Uterus (tissue), 2 donors: ENCODE measurements around the gene FGD2.

Experiments
- CTCF ChIP-seq, 4 experiments: fragments of 200-600 bp in 2 of 4; fragments of 450-650 bp in 2 of 4; sonication (generic) in 2 of 4; IDR thresholded peaks; one replicate each; pipeline ENCODE4 v1.5.1; 2016 to 2019; ENCODE audit warnings: antibody characterized with exemption in 4 of 4, mild to moderate bottlenecking in 2 of 4, moderate library complexity in 1 of 4
- POLR2A ChIP-seq, 2 donors: fragments of 450-650 bp; IDR thresholded peaks; one replicate each; pipeline ENCODE4 v1.6.1; 2016; ENCODE audit warnings: antibody characterized with exemption in 2 of 2, mild to moderate bottlenecking in 1 of 2, moderate library complexity in 1 of 2

DNA sequence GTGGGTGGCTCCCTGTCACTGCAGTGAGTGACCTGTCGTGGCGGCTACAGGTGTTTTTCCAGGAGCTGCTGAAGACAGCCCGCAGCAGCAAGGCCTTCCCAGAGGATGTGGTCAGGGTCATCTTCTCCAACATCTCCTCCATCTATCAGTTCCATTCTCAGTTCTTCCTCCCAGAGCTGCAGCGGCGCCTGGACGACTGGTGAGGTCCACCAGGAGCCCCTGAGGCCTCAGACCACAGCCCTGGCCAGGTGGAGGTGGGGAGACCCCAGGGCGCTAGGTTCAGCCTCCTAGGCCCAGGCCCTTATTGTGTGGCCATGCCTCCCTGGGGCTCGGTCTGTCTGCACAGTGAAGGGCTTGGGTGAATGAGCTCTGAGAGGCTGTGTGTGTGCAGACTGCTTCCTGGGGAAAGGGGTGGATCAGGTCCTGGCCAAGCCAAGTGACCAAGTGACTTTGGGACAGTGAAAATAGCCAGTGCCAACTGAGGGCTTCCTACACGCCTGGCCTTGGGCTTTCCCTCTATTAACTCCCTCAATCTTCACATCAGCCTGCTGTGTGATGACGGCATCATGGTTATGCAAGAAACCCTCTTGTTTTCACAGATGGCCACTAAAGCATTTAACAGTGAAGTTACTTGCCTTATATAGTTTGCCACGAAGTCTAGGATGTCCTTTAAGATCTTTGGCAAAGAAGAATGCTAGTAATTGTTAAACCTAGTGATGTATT is 6.4 kb downstream of the FGD2 start:
- TF ChIP-seq CTCF (IDR thresholded peaks at IDR 0.05), result no peak
- no peak for TF ChIP-seq POLR2A (IDR thresholded peaks at IDR 0.05)
